NCI-H526 treated with DMSO at 0.1 percent for 48 hours (cell line): ENCODE measurements around the gene FBXO21.

ENCODE experiments used
- DNase-seq: peaks from one replicate; lab custom pipeline; 2025; lab: John Stamatoyannopoulos, UW

The FBXO21 gene

GRCh38 chr12:117139025-117139717, 51.1 kb downstream of the FBXO21 start:
- DNase-seq, result no peak

GRCh38 chr12:117134721-117135120, 55.5 kb downstream of the FBXO21 start:
- no peak for DNase-seq

- DNase-seq, result no peak
These were observed 56.2 kb downstream of the FBXO21 start for GRCh38 chr12:117134059-117134458.

- DNase-seq, result no peak
These were observed 59.5 kb downstream of the FBXO21 start for GRCh38 chr12:117130801-117131200.

GRCh38 chr12:117129391-117129790, 60.9 kb downstream of the FBXO21 start:
- no peak for DNase-seq

GRCh38 chr12:117127933-117128823, 62.1 kb downstream of the FBXO21 start:
- no peak for DNase-seq

- no peak for DNase-seq
These were observed 63.9 kb downstream of the FBXO21 start for GRCh38 chr12:117126335-117126734.

- DNase-seq, result no peak
These were observed 64.5 kb downstream of the FBXO21 start for GRCh38 chr12:117125767-117126166.

- no peak for DNase-seq
These were observed 65.0 kb downstream of the FBXO21 start for GRCh38 chr12:117125272-117125613.

GRCh38 chr12:117124421-117125271, 65.6 kb downstream of the FBXO21 start:
- DNase-seq, result no peak

GRCh38 chr12:117121441-117121840, 68.8 kb downstream of the FBXO21 start:
- DNase-seq, result no peak

GRCh38 chr12:117120787-117121186, 69.5 kb downstream of the FBXO21 start:
- no peak for DNase-seq

GRCh38 chr12:117119592-117120198, 70.6 kb downstream of the FBXO21 start:
- DNase-seq, result peak; percentile 26

GRCh38 chr12:117118838-117119591, 71.3 kb downstream of the FBXO21 start:
- no peak for DNase-seq

GRCh38 chr12:117114784-117115183, 75.5 kb downstream of the FBXO21 start:
- DNase-seq, result no peak

GRCh38 chr12:117113231-117113630, 77.0 kb downstream of the FBXO21 start:
- no peak for DNase-seq

- no peak for DNase-seq
These were observed 78.3 kb downstream of the FBXO21 start for GRCh38 chr12:117111821-117112595.

GRCh38 chr12:117111386-117111785, 78.9 kb downstream of the FBXO21 start:
- DNase-seq, result no peak

- no peak for DNase-seq
These were observed 80.2 kb downstream of the FBXO21 start for GRCh38 chr12:117109943-117110635.

- DNase-seq, result no peak
These were observed 84.4 kb downstream of the FBXO21 start for GRCh38 chr12:117105902-117106301.
